A549 (cell line): ENCODE results near the gene CCNO. TPM values are rescaled to one million over a fixed set of nuclear protein-coding genes. Genes with fewer than 3 reads are reported as not detected.
A peak's percentile ranks its signal among the peaks of the same experiment; 100 is the strongest.

Source experiments
- ATAC-seq, 2 experiments: fragments of 200-7000 bp in 1 of 2; fragments of >200 bp in 1 of 2; cut with Nextera tagmentation in 1 of 2; cut with Tn5 transposase in 1 of 2; 3 replicates each; pipeline versions ENCODE4 v1.8.0 to v1.9.1; 2018 to 2020; ENCODE audit warnings: mild to moderate bottlenecking in 1 of 2, moderate library complexity in 1 of 2
- CTCF ChIA-PET: fragments of 300-600 bp; sonication (Branson Sonifier 250); formaldehyde crosslinking; extraction: SDS; loops from one replicate; lab custom pipeline; 2021; ENCODE audit warnings: antibody characterized with exemption, inconsistent platforms; lab: Yijun Ruan, JAX
- POLR2A ChIA-PET: fragments of 350-600 bp; formaldehyde crosslinking; extraction: SDS; loops from one replicate; lab custom pipeline; 2021; ENCODE audit warnings: antibody characterized with exemption, inconsistent platforms; lab: Yijun Ruan, JAX
- DNase-seq, 2 experiments: peaks; one replicate each; pipeline versions ENCODE4 v3.0.0 to v3.0.0-alpha.2; 2011 to 2016; ENCODE audit warnings: low read depth in 1 of 2, low spot score in 1 of 2
- FAIRE-seq: peaks from 2 replicates; lab custom pipeline; 2011; peaks lifted over from hg19 to GRCh38; lab: Jason Lieb, UNC
- H3K27ac ChIP-seq, 2 experiments: fragments of >200 bp; sonication (Bioruptor Twin); formaldehyde crosslinking; 3 replicates each; pipeline ENCODE4 v1.5.1; 2016 to 2017
- H3K4me1 ChIP-seq: fragments of >200 bp; sonication (Bioruptor Twin); formaldehyde crosslinking; 3 replicates; pipeline ENCODE4 v1.6.1; 2016
- H3K4me2 ChIP-seq: fragments of >200 bp; sonication (Bioruptor Twin); formaldehyde crosslinking; 3 replicates; pipeline ENCODE4 v1.6.1; 2016
- H3K4me3 ChIP-seq: fragments of >200 bp; sonication (Bioruptor Twin); formaldehyde crosslinking; 3 replicates; pipeline ENCODE4 v1.5.1; 2016
- H3K9me3 ChIP-seq: fragments of >200 bp; sonication (Bioruptor Twin); formaldehyde crosslinking; 3 replicates; pipeline ENCODE4 v1.6.1; 2016
- EHF ChIP-seq: fragments of 250-450 bp; sonication (Bioruptor Pico); IDR thresholded peaks from 2 replicates; pipeline ENCODE4 v1.5.0; 2020; ENCODE audit warnings: mild to moderate bottlenecking
- HOXA7 ChIP-seq: fragments of 250-450 bp; sonication (Bioruptor Pico); IDR thresholded peaks from 2 replicates; pipeline ENCODE4 v1.5.0; 2020; ENCODE audit warnings: mild to moderate bottlenecking, moderate library complexity
- JUNB ChIP-seq: fragments of >200 bp; sonication (Bioruptor Twin); formaldehyde crosslinking; IDR thresholded peaks from 2 replicates; pipeline ENCODE4 v1.6.1; 2016
- POLR2A ChIP-seq: IDR thresholded peaks from 2 replicates; pipeline ENCODE4 v1.6.1; 2012; ENCODE audit warnings: mild to moderate bottlenecking, low read length
- ZC3H11A ChIP-seq: fragments of 450-650 bp; IDR thresholded peaks from 2 replicates; pipeline ENCODE4 v1.6.1; 2014; ENCODE audit warnings: antibody characterized with exemption, mild to moderate bottlenecking
- ZFP36 ChIP-seq: fragments of 450-650 bp; IDR thresholded peaks from 2 replicates; pipeline ENCODE4 v1.6.1; 2014; ENCODE audit warnings: borderline replicate concordance; ENCODE audit not compliant: partially characterized antibody
- WGBS: methylation state at CpG from one replicate; pipeline ENCODE4 v1.1.6; 2017; ENCODE audit errors: missing lambda C conversion rate; 5-methylcytosine and 5-hydroxymethylcytosine counted together
- polyA plus RNA-seq, 4 experiments: library from polyadenylated mRNA; depleted of rRNA in 3 of 4; stranded (reverse); fragments of >200 nt; fragmentation: RNase III in 1 of 4; extraction: RNeasy Plus Mini Kit Qiagen cat#74134 plus additional on column Dnase treatment in 1 of 4; gene quantifications; 2 replicates in 3 of 4; 3 replicates in 1 of 4; pipeline ENCODE4 v1.2.3, GENCODE V29; 2011 to 2017
- TF ChIP-seq, protein P1 (sequence below): IDR thresholded peaks from 2 replicates; pipeline ENCODE4 v1.6.1; 2012; ENCODE audit warnings: low read depth, borderline replicate concordance
- TF ChIP-seq, protein P2 (sequence below): fragments of 250-450 bp; sonication (Bioruptor Pico); IDR thresholded peaks from 2 replicates; pipeline ENCODE4 v1.5.0; 2020; ENCODE audit warnings: low read depth, mild to moderate bottlenecking, moderate library complexity
- TF ChIP-seq, protein P3 (sequence below): fragments of 250-450 bp; sonication (Bioruptor Pico); IDR thresholded peaks from 2 replicates; pipeline ENCODE4 v1.5.0; 2021; ENCODE audit warnings: mild to moderate bottlenecking, moderate library complexity, borderline replicate concordance
- TF ChIP-seq, protein P4 (sequence below): fragments of 450-650 bp; IDR thresholded peaks from 2 replicates; pipeline ENCODE4 v1.6.1; 2014; ENCODE audit warnings: antibody characterized with exemption
- TF ChIP-seq, protein P5 (sequence below): fragments of 200-600 bp; sonication (generic); IDR thresholded peaks from 2 replicates; pipeline ENCODE4 v1.6.1; 2016; ENCODE audit warnings: antibody characterized with exemption, mild to moderate bottlenecking, moderate library complexity
- TF ChIP-seq, protein P6 (sequence below): IDR thresholded peaks from 2 replicates; pipeline ENCODE4 v1.6.1; 2012

CCNO gene
- polyA plus RNA-seq, 2 of the 4 experiments (the other 2 are of a cell fraction), result 2.2 to 4.8 TPM

DNA sequence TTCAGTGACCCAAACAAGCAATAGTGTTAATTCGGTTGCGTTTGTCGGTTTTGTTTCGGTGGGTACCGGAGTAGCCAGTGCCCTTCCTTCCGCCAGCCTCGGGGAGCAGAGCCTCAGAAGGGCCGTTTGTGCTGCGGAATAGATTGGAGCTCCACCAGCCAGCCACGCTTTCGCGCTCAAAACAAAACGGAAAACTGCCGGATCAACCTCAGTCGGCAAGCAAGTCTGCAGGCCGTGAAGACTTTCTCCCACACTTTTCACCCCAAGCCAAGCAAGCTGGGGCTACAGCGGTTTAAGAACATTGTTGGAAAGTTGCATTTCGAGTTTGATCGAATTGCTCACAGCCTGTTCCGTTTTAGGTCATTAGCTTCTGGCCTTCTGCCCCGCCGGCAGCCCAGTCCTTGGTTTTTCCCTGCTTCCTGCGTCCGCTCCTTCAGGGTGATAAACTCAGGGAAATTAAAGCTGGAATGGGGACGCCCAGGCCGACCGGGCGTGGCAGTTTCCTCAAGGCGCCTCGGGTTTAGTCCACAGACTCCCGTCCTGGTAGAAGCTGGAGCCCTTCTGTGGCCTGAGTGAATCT lies 803 bp upstream of the CCNO start:
- DNase-seq (peak in 1 of 2 experiments; percentile 10), ATAC-seq (peak in 1 of 2 experiments; percentile 5; a peak in 2 of 6 replicates), FAIRE-seq (no peak)
- POLR2A ChIA-PET, result interaction anchor here (1.2 to 2.3 kb wide), 3 partner anchors 10 to 73 kb away, joined by 3 to 22 read pairs (median 6); partner anchors contain the start of genes DHX29 and MTREX
- peak overlapping the region; percentile 74 for H3K4me3 ChIP-seq
- peak overlapping the region; percentile 74 to 94 for H3K27ac ChIP-seq
- peaks cover 11% of the 10 kb centered on the region; the same call in 1 of the 3 replicates for H3K4me1 ChIP-seq
- 54% methylated on average over 31 of the region's 31 CpGs for WGBS
- no peaks in the 10 kb centered on the region for H3K9me3 ChIP-seq
- TF ChIP-seq, protein P1, sequence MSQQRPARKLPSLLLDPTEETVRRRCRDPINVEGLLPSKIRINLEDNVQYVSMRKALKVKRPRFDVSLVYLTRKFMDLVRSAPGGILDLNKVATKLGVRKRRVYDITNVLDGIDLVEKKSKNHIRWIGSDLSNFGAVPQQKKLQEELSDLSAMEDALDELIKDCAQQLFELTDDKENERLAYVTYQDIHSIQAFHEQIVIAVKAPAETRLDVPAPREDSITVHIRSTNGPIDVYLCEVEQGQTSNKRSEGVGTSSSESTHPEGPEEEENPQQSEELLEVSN, result no peak
- TF ChIP-seq, protein P2, sequence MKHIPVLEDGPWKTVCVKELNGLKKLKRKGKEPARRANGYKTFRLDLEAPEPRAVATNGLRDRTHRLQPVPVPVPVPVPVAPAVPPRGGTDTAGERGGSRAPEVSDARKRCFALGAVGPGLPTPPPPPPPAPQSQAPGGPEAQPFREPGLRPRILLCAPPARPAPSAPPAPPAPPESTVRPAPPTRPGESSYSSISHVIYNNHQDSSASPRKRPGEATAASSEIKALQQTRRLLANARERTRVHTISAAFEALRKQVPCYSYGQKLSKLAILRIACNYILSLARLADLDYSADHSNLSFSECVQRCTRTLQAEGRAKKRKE (CRISPR knock-in tag), result no peak
- no peak for TF ChIP-seq JUNB
- TF ChIP-seq, protein P3, sequence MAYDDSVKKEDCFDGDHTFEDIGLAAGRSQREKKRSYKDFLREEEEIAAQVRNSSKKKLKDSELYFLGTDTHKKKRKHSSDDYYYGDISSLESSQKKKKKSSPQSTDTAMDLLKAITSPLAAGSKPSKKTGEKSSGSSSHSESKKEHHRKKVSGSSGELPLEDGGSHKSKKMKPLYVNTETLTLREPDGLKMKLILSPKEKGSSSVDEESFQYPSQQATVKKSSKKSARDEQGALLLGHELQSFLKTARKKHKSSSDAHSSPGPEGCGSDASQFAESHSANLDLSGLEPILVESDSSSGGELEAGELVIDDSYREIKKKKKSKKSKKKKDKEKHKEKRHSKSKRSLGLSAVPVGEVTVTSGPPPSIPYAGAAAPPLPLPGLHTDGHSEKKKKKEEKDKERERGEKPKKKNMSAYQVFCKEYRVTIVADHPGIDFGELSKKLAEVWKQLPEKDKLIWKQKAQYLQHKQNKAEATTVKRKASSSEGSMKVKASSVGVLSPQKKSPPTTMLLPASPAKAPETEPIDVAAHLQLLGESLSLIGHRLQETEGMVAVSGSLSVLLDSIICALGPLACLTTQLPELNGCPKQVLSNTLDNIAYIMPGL (CRISPR knock-in tag), result no peak
- TF ChIP-seq HOXA7 (CRISPR knock-in tag), result no peak
- TF ChIP-seq EHF (CRISPR knock-in tag), result no peak
- no peak for TF ChIP-seq POLR2A
- TF ChIP-seq, protein P4, sequence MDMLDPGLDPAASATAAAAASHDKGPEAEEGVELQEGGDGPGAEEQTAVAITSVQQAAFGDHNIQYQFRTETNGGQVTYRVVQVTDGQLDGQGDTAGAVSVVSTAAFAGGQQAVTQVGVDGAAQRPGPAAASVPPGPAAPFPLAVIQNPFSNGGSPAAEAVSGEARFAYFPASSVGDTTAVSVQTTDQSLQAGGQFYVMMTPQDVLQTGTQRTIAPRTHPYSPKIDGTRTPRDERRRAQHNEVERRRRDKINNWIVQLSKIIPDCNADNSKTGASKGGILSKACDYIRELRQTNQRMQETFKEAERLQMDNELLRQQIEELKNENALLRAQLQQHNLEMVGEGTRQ, result no peak
- no peak for TF ChIP-seq ZC3H11A
- TF ChIP-seq, protein P5, sequence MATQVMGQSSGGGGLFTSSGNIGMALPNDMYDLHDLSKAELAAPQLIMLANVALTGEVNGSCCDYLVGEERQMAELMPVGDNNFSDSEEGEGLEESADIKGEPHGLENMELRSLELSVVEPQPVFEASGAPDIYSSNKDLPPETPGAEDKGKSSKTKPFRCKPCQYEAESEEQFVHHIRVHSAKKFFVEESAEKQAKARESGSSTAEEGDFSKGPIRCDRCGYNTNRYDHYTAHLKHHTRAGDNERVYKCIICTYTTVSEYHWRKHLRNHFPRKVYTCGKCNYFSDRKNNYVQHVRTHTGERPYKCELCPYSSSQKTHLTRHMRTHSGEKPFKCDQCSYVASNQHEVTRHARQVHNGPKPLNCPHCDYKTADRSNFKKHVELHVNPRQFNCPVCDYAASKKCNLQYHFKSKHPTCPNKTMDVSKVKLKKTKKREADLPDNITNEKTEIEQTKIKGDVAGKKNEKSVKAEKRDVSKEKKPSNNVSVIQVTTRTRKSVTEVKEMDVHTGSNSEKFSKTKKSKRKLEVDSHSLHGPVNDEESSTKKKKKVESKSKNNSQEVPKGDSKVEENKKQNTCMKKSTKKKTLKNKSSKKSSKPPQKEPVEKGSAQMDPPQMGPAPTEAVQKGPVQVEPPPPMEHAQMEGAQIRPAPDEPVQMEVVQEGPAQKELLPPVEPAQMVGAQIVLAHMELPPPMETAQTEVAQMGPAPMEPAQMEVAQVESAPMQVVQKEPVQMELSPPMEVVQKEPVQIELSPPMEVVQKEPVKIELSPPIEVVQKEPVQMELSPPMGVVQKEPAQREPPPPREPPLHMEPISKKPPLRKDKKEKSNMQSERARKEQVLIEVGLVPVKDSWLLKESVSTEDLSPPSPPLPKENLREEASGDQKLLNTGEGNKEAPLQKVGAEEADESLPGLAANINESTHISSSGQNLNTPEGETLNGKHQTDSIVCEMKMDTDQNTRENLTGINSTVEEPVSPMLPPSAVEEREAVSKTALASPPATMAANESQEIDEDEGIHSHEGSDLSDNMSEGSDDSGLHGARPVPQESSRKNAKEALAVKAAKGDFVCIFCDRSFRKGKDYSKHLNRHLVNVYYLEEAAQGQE, result no peak
- CTCF ChIA-PET, result interaction anchor here (0.8 to 3.6 kb wide), 10 partner anchors 7 to 407 kb away, joined by 3 to 25 read pairs (median 4); partner anchors contain the start of gene MCIDAS
- H3K4me2 ChIP-seq, result peak overlapping the region; percentile 80

DNA sequence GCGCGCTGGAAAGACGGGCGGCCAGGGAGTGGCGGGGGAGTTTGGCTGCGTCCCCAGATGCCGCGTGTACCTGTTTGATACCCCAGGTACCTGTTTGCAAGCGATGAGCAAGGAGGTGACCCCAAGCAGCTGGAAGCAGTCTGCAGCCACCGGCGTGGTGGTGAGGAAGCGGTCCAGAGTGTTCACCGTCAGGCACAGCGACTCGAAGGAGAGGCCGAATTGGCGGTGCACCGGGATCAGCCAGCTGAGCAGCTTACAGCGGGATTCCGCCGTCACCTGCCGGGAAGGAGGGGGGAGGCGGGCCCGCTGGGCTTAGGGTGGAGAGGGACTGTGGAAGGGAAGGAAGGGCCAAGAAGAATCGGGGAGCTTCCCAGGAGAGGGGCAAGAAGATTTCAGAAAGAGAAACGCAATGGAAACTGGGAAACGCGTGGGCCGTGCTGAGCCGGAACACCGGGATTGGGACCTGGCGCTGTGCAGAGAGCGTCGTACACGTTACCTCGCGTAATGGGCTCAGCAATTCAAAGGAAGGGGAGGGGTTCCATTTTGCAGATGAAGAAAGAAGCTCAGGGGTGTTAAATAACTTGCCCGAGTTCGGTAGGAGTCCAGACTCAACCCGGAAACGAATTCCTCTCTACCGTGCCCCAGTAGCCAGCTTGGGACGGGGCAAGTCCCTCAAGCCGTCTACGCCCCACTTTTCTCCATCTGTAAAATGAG lies 980 bp downstream of the CCNO start:
- peak; percentile 38 to 55 for DNase-seq
- 21% methylated on average over 43 of the region's 45 CpGs for WGBS
- ChIA-PET POLR2A (interaction anchor here (0.7 to 2.3 kb wide), 4 partner anchors 8 to 944 kb away, joined by 3 to 22 read pairs (median 5); partner anchors contain the start of genes DHX29 and MTREX), CTCF (interaction anchor here (0.6 to 2.3 kb wide), 8 partner anchors 10 to 98 kb away, joined by 3 to 9 read pairs (median 3); no protein-coding TSS in a partner anchor)
- Histone ChIP-seq H3K27ac (peak overlapping the region; percentile 74 to 94), H3K4me3 (peak overlapping the region; percentile 74), H3K4me1 (0 out of 3 replicates have a peak, but pooled peaks cover 12% of the 10 kb centered on the region), H3K4me2 (peak overlapping the region; percentile 80), H3K9me3 (no peaks in the 10 kb centered on the region)
- FAIRE-seq, result no peak
- TF ChIP-seq, protein P6, sequence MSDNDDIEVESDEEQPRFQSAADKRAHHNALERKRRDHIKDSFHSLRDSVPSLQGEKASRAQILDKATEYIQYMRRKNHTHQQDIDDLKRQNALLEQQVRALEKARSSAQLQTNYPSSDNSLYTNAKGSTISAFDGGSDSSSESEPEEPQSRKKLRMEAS, result peak; percentile 74
- no peak for TF ChIP-seq ZFP36
- peak; percentile 59 to 63 for ATAC-seq
